Measurements from ENCODE around the gene GRAP2. TPM values are rescaled to one million over a fixed set of nuclear protein-coding genes. Genes with fewer than 3 reads are reported as not detected.
"Not testable (repeated sequence)": the region's sequence is repeated elsewhere in the genome, so short reads cannot be mapped to it uniquely, and the experiment has no call there.

The GRAP2 gene
- polyA plus RNA-seq, 3 donors = 0.05 to 4.2 (median 0.97) TPM

GRCh38 chr22:39901565-39902146, 772 bp downstream of the GRAP2 start:
- H3K27me3 Mint-ChIP-seq (ENCODE audit: low read depth in 3 of 3) = no peaks in the 10 kb centered on the region
- no peak for TF ChIP-seq CTCF (IDR thresholded peaks at IDR 0.05)
- H3K27ac Mint-ChIP-seq = peak overlapping the region in 1 of 7 donors; percentile 55
- peak overlapping the region in 1 of 2 donors; percentile 31 for H3K4me3 Mint-ChIP-seq
- H4K20me1 ChIP-seq (ENCODE audit: insufficient read depth, low read length) = no peaks in the 10 kb centered on the region
- H3K36me3 Mint-ChIP-seq = no peaks in the 10 kb centered on the region
- no peak overlapping the region for H3K4me2 ChIP-seq (replicated peaks; ENCODE audit: extremely low read depth, low read length, poor library complexity, severe bottlenecking)
- H3K36me3 ChIP-seq (replicated peaks in 1 of 2; ENCODE audit: control insufficient read depth in 1 of 2, insufficient read depth in 2 of 2, low read length in 2 of 2) = no peaks in the 10 kb centered on the region
- no CpG with 5 or more reads among the region's 8 CpGs for WGBS (ENCODE audit: insufficient coverage)
- H3K79me2 ChIP-seq (ENCODE audit: insufficient read depth, low read length) = no peaks in the 10 kb centered on the region
- H3K9me3 Mint-ChIP-seq = no peaks in the 10 kb centered on the region
- H3K4me1 ChIP-seq (ENCODE audit: control insufficient read depth in 1 of 2, insufficient read depth in 2 of 2, low read length in 2 of 2) = peaks cover 32 to 41% of the 10 kb centered on the region in 2 donors
- intact Hi-C loops (cut with micrococcal nuclease) = no loop called here
- H3K27me3 ChIP-seq (ENCODE audit: control insufficient read depth in 2 of 2, insufficient read depth in 2 of 2, low read length in 2 of 2) = no peaks in the 10 kb centered on the region
- H2AFZ ChIP-seq (ENCODE audit: insufficient read depth, low read depth, low read length, poor library complexity, severe bottlenecking) = peak overlapping the region; percentile 57
- H3K9me3 ChIP-seq (replicated peaks in 1 of 2; ENCODE audit: control insufficient read depth in 1 of 2, insufficient read depth in 1 of 2, low read length in 2 of 2) = no peaks in the 10 kb centered on the region
- DNase-seq = no peak
- no peak overlapping the region for H3K4me3 ChIP-seq (replicated peaks in 1 of 3; ENCODE audit: low read depth in 2 of 3, low read length in 3 of 3)
- H3K4me1 Mint-ChIP-seq = peaks cover 29% of the 10 kb centered on the region
- no peak overlapping the region for H3K27ac ChIP-seq (ENCODE audit: low read depth in 1 of 2, low read length in 2 of 2)
- H3K9ac ChIP-seq (ENCODE audit: insufficient read depth, low read length, poor library complexity, severe bottlenecking) = no peak overlapping the region

- H3K4me2 ChIP-seq (replicated peaks; ENCODE audit: extremely low read depth, low read length, poor library complexity, severe bottlenecking); H3K27me3 Mint-ChIP-seq (ENCODE audit: low read depth in 3 of 3); H3K4me3 ChIP-seq (replicated peaks in 1 of 3; ENCODE audit: low read depth in 2 of 3, low read length in 3 of 3); DNase-seq; H3K27ac ChIP-seq (ENCODE audit: low read depth in 1 of 2, low read length in 2 of 2); H3K36me3 ChIP-seq (replicated peaks in 1 of 2; ENCODE audit: control insufficient read depth in 1 of 2, insufficient read depth in 2 of 2, low read length in 2 of 2); H3K27ac Mint-ChIP-seq; H3K9me3 ChIP-seq (replicated peaks in 1 of 2; ENCODE audit: control insufficient read depth in 1 of 2, insufficient read depth in 1 of 2, low read length in 2 of 2); H3K4me3 Mint-ChIP-seq; H3K36me3 Mint-ChIP-seq; H3K9ac ChIP-seq (ENCODE audit: insufficient read depth, low read length, poor library complexity, severe bottlenecking); H3K79me2 ChIP-seq (ENCODE audit: insufficient read depth, low read length); H3K27me3 ChIP-seq (ENCODE audit: control insufficient read depth in 2 of 2, insufficient read depth in 2 of 2, low read length in 2 of 2); H3K9me3 Mint-ChIP-seq; H4K20me1 ChIP-seq (ENCODE audit: insufficient read depth, low read length); intact Hi-C loops (cut with micrococcal nuclease); H2AFZ ChIP-seq (ENCODE audit: insufficient read depth, low read depth, low read length, poor library complexity, severe bottlenecking): not testable (repeated sequence)
- peaks cover 26% of the 10 kb centered on the region for H3K4me1 Mint-ChIP-seq
- WGBS (ENCODE audit: insufficient coverage) = 87% methylated on average over 2 of the region's 10 CpGs
- peaks cover 19 to 24% of the 10 kb centered on the region in 2 donors for H3K4me1 ChIP-seq (ENCODE audit: control insufficient read depth in 1 of 2, insufficient read depth in 2 of 2, low read length in 2 of 2)
Measured at GRCh38 chr22:39904024-39904423, 3.1 kb downstream of the GRAP2 start.

Measured in CD14-positive monocyte (primary cell).